Measurements from ENCODE around the gene JMJD7.

JMJD7 gene

GRCh38 chr15:41877631-41878354 lies 49.9 kb downstream of the JMJD7 start:
- DNase-seq (ENCODE audit: low read depth), result no peak
- no peak for TF ChIP-seq CTCF (IDR thresholded peaks at IDR 0.05; ENCODE audit: control insufficient read depth, insufficient read depth, low read depth, low read length, missing control alignments)
- no peak overlapping the region for H3K4me3 ChIP-seq (ENCODE audit: control insufficient read depth, low read depth, low read length)

- TF ChIP-seq CTCF (IDR thresholded peaks at IDR 0.05; ENCODE audit: control insufficient read depth, insufficient read depth, low read depth, low read length, missing control alignments), result no peak
- H3K4me3 ChIP-seq (ENCODE audit: control insufficient read depth, low read depth, low read length), result no peak overlapping the region
- DNase-seq (ENCODE audit: low read depth), result no peak
Measured at GRCh38 chr15:41878355-41878699, 50.4 kb downstream of the JMJD7 start.

- no peak overlapping the region for H3K4me3 ChIP-seq (ENCODE audit: control insufficient read depth, low read depth, low read length)
- no peak for TF ChIP-seq CTCF (IDR thresholded peaks at IDR 0.05; ENCODE audit: control insufficient read depth, insufficient read depth, low read depth, low read length, missing control alignments)
- no peak for DNase-seq (ENCODE audit: low read depth)
Measured at GRCh38 chr15:41879321-41879845, 51.5 kb downstream of the JMJD7 start.

- TF ChIP-seq CTCF (IDR thresholded peaks at IDR 0.05; ENCODE audit: control insufficient read depth, insufficient read depth, low read depth, low read length, missing control alignments), result no peak
- no peak for DNase-seq (ENCODE audit: low read depth)
- H3K4me3 ChIP-seq (ENCODE audit: control insufficient read depth, low read depth, low read length), result no peak overlapping the region
Measured at GRCh38 chr15:41880156-41880877, 52.4 kb downstream of the JMJD7 start.

- no peak for DNase-seq (ENCODE audit: low read depth)
Measured at GRCh38 chr15:41881086-41881485, 53.2 kb downstream of the JMJD7 start.

GRCh38 chr15:41881550-41881919 lies 53.6 kb downstream of the JMJD7 start:
- H3K4me3 ChIP-seq (ENCODE audit: control insufficient read depth, low read depth, low read length), result no peak overlapping the region
- TF ChIP-seq CTCF (IDR thresholded peaks at IDR 0.05; ENCODE audit: control insufficient read depth, insufficient read depth, low read depth, low read length, missing control alignments), result no peak
- DNase-seq (ENCODE audit: low read depth), result no peak

More at GRCh38 chr15:41881086-41881485, 53.2 kb downstream of the JMJD7 start:
- no peak for TF ChIP-seq CTCF (IDR thresholded peaks at IDR 0.05; ENCODE audit: control insufficient read depth, insufficient read depth, low read depth, low read length, missing control alignments)
- H3K4me3 ChIP-seq (ENCODE audit: control insufficient read depth, low read depth, low read length), result no peak overlapping the region

All from AG09309 (cell line).